HCEC 1CT (cell line): ENCODE measurements around the gene MLLT1.

Experiments used
- DNase-seq: peaks from one replicate; pipeline ENCODE4 v3.0.0-alpha.2; 2017

MLLT1 gene

DNA sequence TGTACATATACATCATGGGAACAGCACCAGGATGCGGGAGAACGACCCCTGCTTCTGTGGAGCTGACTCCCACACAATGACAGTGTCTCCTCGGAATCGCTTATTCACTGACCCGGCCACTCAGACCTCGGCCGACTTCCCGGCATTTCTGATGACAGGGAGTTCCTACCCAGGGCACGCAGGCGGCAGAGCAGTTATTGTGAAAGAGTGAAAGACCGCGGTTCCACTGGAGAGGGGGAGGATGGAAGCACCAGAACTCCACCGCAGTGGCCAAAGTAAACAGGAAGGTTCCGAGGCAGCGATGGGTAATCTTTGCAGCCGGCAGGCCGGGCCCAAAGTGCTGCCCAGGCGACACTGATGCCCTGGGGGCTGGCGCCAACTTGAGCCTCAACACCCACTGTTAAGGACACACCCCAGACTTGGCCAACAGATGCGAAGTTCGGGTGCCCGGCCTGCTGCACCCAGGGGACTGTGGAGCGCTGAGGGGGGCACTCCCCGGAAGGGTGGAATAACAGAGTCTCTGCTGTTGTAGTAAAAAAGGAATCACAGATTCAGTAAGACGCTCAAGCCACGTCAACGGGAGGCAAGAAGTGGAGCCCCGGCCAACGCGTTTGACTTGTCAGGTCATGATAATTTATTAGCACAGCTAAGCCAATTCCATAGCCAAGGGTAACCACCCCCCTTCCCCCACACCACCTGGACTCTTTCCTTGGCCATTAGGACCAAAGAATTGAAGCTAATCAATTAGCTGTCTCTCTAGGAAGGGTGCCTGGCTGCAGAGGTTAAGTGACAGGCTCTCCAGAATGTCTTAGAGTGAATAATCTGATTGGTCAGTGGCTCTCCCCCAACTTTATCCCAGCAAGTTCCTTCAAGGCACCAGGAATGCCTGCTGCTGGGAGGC is 5.8 kb downstream of the MLLT1 start:
- DNase-seq: peak; percentile 87

DNA sequence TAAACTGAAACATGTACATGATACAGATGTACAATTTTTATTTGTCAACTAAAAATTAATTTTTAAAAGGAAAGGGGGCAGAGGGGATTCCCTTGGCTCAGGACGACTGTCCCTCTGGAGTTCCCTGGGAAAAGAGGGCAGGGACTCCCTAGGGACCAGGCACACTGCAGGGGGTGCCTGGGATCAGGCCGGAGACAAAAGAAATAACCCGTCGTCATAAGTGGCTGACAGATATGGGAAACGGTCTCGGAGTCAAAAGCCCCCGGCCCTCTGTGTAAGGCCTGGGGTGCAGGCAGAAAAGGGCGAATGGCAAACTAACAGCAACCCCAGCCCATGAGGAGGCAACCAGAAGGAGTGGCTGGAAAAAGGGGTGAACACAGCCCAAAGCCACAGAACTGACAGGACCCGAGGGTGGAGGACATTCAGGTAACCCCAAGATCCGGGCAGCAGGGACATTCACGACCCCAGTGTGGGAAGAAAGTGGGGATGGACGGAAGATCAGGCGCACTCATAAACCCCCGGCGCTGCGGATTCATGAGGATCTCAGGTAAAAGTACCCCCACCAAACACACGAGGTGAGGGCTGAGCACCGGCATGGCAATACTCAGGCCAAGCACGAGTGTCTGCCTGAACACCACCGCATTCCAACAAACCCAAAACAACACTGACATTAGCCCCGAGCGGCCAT is 6.7 kb downstream of the MLLT1 start:
- DNase-seq: no peak

DNA sequence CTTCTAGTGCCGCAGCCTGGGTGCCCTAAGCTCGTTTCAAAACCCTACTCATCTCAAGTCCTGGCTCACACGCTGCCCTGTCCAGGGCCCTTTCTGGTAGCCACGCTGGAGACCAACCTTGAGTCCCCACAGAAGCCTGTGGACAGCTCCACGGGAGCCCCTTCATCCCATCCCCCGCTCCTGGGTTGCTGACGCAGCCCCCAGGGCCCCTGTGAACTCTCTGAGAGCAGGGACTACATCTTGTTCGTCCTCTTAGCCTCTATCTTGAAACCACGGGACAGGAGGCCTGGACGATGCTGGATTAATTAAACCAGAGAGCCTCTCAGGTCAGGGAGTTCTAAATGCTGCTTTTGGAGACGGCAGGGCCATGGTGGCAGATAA is 7.4 kb downstream of the MLLT1 start:
- DNase-seq: no peak

DNA sequence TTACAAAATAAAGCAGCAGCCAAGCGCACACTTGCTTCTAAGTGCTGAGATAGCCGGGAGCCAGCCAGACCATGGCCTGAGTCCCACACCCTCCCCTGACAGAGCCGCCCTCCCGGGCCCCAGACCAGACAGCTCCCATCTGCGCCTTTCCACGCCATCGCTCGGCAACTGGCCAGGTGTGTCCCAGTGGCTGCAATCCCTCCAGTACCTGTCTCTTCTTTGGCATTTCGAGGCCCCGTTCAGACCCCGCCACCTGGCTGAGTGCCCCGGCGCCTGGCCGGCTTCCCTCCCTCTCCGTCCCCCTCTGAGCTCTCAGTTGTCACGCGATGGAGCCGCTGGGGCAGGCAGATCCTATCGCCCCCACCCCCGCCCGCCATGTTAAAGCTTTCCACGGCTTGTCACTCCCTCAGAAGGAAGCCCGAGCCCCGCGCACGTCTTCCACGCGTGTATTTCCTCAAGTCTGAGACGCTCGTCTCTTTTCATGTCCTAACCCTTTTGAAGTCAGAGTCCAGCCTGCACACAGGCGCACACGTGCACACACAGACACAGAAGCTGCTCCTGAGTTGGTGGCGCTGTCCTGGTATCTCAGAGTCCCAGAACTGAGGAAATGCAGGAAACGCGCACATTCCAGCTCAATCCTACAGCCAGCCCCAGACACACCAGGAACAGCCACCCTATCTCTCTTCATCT is 7.9 kb downstream of the MLLT1 start:
- DNase-seq: no peak

DNA sequence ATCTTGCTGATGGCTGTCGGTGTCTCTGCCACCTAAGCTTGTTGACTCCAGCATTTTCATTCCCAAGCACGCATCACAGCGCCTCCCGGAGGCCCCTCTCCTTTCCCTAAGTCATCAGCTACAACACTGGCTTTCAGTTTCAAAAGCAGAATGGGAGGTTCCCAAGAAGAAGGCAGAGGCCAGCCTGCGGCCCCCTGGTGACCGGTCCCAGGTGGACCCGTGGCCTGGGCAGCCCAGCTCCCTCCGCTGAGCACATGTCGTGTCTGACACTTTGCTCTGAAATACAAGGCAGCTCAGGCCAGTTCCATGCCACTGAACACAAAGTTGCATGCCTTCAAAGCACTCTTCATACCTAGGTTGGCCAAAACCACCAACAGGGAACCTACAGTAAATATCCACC is 8.5 kb downstream of the MLLT1 start:
- no peak for DNase-seq

DNA sequence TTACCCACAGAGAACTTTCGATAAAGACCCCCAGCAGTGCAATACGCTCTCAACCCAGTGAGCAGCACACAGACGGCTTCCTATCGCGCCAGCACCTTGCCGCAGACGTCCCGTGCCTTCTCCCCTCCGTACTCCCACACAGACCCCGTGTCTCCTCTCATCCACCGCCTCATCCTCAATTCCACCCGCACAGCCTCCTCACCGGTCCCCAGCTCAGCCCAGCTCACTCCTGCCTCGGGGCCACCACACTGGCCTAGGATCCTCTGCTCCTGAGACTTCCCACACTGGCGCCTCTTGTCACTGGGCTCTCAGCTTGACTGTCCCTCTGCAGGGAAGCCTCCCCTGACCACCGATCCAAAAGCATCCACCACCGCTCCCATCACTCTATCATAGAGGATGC is 9.0 kb downstream of the MLLT1 start:
- no peak for DNase-seq

DNA sequence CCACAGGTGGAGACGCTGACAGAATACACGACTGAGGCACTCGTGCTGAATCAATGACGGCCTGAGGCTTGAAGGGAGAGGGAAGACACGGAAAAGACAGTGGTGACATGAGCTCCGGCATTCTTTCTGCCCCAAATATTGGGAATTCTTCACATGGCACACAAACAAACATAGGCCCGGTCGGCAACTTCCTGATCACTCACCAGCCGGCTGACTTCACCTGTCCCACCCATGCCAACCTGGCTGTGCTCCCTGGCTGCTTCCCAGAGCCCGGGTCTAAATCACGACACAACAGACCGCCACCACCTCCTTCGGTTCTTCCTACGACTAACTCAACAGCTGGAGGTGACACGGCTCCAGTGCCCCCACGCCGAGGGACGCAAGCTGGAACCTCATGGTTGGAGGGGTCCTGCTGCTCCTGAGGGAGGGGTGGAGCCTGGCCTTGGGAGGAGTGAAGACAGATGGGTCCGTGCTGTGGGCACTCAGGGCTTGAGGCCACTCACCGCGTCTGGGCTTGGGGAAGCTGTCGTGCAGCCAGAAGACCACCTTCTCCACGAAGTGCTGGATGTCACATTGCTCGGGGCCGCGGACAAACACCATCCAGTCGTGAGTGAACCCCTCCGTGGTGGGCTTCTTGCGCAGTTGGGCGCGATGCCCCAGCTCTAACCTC is 9.6 kb downstream of the MLLT1 start:
- DNase-seq: no peak

DNA sequence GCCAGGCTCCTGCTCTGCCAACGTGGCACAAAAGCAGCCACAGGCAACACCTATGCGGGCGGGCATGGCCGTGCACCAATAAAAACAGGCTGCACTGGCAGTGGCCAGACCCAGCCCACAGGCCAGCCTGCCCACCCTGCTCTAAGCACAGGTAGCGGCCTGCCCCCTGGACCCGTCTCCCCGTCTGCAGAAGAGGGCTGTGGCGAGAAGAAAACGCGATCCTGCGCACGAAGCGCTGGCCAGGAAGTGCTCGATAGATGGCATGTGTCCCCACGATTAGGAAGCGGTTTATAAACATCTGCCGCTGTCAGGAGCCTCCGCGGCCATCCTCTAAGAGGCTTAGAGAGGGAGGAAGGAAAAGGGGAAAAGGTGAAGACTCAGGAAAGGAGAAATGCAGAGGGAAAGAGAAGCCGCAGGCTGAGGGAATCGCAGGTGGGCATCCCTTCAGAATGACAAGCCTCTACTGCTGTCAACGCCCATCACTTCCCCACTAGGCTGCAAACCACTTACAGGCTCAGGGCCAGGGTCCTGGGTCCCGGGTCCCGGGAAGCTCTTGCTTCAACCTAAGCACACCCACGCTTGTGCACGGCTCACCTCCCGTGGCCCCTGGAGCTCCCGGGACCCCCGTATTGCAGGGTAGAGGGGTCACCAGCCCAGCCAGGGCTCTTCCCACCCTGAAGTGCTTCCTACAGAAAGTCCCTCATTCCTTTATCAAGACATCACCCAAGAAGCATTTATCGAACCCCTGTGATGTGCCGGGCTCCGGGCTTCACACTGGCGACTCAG is 10.5 kb downstream of the MLLT1 start:
- no peak for DNase-seq

DNA sequence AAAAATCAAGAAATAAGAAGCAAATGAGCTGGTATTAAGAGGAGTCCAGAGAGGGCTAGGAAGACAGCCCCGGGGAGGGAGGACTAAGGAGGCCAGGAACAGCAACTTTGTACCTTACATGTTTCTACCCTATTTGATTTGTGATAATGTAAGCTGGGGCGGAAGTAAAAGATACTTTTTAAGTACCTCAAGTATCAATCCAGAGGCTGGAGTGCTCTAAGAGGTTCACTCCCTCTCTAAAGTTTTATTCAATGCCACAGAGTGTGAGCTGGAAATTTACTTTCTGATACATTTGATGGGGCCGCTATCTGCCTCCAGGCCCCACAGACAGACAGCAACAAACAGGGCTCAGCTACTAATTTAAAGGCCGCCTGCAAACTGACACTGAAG is 11.4 kb downstream of the MLLT1 start:
- DNase-seq: no peak

DNA sequence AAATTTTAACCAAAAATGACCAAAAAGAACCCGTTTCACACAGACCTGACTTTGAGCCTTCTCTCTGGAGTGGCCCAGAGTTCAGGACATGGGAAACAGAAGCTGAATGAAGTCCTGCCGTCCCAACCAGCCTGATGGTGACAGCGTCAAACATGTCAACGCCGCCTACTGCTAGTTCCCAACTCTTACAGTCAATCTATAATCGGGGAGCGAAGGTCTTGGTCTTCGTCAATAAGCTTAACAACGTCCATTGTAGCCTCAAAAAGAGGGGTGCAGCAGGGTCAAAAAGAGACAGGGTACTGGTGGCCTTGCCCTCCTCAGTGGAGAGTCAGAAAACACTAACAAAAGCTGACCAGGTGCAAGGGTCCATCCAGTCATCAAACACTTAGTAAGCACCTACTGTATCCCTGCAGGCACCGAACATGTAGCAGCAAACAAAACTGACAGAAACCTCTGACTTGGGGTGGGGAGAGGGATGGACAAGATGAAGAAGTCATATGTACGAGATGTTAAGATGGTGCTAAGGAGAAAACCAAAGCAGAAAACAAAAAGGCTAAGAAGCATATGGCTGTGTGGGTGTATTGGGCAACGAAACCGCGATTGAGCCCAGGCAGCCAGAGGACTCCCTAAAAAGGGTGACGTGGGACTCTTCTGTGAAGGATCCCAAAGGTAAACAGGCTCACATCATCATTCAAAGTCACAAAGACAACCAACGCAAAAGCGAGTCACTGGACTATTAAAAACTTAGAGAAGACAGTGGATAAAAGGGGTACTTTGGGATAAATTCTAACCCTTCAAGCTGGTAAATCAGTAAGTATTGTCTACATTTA is 12.0 kb downstream of the MLLT1 start:
- DNase-seq: no peak

DNA sequence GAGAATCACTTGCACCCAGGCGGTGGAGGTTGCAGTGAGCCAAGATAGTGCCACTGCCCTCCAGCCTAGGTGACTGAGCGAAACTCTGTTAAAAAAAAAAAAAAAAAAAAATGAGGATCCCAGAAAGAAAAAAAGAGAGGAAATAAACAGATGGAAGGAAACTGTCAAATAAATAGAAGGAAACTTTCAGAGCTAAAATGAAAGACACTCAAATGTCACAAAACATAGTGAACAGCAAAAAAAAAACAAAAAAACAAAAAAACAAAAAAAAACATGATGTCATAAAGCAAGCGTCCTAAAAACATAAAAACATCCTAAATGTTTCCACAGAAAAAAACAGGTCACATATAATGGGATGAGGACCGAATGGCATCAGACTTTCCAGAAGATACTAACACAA is 15.0 kb downstream of the MLLT1 start:
- DNase-seq: no peak

DNA sequence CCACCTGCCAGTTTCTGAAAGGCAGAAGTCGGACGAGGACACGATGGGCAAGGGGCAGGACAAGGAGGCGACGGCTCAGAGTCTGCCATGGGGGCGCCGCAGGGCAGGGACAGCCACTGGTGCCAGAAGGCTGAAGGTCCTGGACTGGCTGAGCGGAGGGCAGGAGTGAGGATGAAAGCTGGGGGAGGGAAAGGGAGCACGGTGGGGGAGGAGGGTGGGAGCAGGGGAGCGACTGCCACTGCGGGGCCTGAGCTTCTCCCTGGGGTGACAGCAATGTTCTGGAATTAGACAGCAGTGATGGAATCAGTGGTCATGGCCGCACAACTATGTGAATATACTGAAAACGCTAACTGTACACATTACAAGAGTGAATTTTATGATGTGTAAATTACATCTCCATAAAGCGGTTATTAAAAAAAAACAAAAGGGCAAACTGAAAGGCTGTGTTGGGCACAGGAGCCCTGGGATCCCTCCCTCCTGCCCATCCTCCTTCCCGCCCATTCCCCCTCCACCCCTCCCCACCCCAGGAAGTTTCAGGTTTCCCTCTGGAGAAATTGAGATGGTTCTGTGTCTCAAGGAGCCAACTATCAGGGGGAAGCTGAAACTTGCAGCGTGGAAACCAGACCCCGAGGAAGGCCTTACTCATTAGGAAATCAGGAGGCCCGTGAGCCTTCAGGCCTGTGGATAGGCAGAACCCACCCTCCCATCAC is 15.9 kb downstream of the MLLT1 start:
- DNase-seq: no peak

DNA sequence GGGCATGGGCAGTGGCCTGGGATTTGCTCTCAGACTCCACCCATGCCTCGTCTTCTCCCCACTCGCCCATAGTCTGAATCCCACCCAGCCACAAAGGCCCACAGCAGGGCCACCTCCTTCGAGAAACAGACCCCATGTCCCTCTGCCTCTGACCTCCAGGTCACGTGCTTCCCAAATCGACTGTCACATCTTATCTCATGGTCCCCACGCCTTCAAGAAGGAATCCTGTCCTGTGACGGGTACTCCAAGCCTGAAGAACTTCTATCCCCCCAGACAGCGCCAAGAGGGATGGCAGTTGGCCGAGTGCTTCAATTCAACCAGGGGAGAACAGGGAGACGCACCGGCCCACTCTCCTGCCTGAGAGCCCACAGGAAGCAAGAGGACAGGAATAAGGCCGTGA is 16.5 kb downstream of the MLLT1 start:
- no peak for DNase-seq

DNA sequence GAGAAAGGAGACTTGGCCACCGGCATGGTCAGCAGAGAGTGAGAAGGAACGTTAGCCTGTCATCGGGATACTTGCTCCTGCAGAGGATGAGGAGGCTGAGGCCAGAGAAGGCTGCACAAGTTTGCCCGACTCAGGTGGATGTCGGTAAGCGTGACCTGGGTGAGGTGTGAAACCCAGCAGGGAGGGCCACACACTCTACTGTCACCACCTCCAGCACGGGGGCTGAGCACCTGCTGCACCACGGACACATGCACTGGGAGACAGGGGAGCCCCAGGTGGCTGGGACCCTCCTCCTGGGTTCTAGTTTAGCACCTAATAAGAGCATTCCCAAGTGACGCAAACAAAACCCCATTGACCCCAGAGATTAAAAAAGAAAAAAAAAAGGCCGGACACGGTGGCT is 17.3 kb downstream of the MLLT1 start:
- DNase-seq: no peak

DNA sequence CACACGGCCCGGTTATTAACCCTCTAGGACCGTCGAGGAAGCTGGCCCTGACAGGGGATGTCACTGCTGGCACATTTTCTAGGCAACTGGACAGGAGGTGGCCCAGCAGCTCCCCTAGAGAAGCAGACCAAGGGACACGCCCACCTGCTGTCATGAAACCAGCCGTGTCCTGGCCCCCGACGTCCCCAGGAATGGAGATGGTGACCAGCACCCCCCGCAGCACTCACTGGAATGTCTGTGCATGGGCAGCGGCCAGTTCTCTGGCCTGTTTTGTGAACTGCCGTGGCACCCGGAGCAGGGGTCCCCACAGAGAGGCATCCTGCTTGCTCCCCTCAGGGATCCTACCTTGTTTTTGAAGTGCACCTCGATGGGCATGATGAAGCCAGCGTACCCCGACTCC is 17.9 kb downstream of the MLLT1 start:
- DNase-seq: no peak

DNA sequence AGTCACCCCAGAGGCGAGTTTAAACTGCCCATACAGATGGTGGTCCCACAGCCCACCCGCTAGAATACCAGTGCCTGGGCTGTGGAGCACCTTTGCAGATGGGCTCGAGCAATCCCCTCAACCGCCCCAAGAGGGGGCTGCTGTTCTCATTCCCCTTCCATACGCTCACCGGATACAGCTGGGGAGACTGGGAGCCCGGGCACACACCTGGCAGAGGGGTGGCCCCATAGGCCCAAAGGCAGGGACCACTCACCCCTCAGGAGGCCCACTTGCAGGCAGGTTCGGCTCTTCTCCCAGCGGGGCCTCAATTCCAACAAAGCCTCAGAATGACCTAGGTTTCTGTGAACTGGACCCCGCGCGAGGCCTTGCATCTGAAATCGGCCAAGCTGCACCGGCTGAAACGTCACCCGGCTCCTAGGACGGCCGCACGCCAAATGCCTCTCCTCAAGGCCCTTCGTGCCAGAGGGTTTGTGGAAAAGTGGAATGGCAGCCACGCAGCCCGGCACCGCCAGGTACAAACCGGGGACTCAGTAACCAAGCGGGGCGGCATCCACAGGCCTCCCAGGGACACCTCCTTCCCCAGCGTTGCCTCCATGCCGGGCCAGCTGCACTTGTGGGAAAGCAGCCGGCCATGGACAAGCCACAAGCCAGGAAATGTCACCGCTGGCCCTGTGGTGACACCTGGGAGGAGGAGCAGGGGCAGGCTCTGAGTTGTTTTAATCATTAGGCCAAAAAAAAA is 18.7 kb downstream of the MLLT1 start:
- DNase-seq: no peak

DNA sequence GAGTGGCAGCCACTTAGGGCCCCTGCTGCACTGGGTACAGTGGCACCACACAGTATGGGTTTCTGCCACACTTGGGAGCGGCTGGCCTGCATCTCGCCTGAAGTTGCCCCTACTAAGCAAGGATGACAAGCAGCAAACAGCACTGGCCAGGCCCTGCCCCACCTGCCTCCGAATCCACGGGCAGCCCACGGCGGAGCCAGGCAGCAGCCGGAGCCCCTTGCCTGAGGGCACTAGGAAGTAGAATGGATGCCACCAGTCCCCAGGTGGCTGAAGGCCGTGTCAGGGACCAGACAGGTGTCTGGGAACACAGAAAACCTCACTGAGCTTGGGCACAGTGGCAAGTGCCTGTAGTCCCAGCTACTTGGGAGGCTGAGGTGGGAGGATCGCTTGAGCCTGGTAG is 19.4 kb downstream of the MLLT1 start:
- no peak for DNase-seq

DNA sequence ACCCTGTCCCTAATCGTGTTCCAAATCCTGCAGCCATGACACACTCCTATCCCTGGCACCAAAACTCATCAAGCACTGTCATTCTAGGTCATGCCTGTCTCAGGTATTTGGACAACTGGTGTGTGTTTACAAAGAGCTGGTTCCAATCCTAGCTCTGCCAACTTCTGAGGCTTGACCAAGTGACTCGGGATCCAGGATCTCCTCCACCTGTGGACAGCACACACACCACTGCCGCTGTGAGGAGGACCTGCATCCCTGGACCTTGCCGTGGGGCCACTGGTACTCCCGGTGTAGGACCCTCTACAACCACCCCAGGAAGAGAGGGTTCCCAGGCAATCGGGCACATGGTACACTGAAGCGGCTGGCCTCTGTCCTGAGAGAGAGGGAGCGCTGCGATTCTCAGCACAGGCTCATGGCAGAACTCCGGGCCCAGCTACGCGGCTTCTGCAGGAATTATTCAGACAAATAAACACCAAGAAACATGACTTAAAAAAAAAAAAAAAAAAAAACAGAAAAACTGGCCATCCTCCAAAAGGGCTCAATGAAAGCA is 20.4 kb downstream of the MLLT1 start:
- no peak for DNase-seq

DNA sequence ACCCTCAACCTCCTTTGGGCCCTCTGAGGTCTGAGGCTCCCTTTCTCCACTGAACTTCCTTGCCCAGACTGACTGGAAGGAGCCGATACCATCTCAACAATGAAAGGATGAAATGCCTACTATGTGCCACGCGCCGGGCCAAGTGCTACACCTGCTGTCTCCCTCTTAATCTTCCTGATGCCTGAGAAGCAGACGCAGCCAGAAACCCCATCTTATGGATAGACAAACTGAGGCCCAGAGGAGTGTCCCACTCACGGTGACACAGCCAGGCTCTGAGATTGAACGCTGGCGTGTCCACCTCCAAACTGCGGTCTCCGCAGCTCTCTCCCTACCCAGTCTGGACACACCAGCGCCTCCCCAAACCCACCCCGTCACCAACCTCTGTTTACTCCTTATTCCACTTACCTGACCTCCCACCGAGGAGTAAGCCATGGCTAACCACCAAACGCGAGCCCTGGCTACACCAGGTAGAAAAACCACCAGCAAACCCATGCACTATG is 20.9 kb downstream of the MLLT1 start:
- no peak for DNase-seq
